Measurements from ENCODE around the gene PIP4K2A.
"Not testable (repeated sequence)": the region's sequence is repeated elsewhere in the genome, so short reads cannot be mapped to it uniquely, and the experiment has no call there.

PIP4K2A gene

GRCh38 chr10:22503315-22504088, 210.9 kb downstream of the PIP4K2A start:
- DNase-seq, result no peak

- DNase-seq, result no peak
Observed at GRCh38 chr10:22501863-22502262, 212.5 kb downstream of the PIP4K2A start.

DNA sequence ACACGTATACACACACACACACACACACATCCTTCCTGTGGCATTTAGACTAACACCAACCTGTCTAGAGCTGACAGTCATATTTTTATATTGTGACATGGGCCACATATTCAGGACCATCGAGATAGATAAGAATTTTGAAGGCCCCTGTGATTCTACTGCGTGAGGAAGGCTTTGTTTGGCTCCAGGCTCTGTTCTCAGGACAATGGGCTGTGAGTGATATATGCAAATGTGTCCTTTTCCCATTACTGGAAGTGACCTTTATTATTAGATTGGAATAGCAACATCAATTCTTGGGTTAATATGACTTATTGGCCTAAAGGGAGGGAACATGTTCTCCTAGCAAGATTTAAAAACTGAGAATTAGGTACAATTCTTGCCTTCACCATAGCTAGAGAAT, 213.0 kb downstream of the PIP4K2A start:
- no peak for DNase-seq

DNA sequence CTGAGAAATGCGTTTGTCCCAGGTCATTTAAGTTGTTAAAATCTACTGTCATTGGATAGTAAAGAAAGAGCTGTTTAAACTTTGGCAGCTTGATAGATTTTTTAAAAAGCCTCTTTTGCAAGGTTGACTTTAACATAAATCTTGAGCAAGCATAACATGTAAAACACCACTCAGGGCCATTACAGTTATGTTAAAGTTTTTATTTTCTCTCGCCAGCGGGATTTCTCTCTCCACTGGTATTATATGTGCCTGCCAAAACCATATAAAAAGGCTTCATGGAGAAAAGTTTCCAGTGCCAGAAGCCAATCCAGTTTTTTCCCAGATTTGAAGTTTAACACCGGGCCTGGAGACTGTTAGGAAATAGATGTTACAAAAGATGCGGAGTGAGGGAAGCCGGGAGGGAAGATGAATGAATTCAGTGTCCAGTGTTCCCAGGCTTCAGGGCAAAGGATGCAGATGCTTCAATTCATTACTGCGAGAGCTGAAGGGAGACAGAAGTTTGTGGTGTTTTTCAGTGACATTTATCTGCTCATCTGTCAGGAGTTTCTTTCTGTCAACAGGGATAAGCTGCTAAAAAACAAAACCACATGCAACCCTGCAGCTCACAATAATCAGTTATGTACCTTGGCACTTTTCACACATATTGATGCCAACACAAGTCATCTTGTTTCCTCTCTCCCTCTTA, 213.6 kb downstream of the PIP4K2A start:
- no peak for DNase-seq

DNA sequence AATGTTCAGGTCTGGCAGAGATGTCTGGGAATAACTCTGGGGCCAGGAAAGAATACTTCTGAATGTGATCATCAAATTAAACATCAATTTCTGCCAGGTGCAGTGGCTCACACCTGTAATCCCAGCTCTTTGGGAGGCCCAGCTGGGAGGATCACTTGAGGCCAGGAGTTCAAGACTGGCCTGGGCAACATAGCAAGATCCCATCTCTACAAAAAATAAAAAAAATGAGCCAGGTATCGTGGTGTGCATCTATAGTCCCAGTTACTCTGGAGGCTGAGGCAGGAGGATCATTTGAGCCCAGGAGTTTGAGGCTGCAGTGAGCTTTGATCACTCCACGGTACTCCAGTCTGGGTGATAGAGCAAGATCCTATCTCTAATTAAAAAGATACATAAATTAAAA, 214.4 kb downstream of the PIP4K2A start:
- not testable (repeated sequence) for DNase-seq

DNA sequence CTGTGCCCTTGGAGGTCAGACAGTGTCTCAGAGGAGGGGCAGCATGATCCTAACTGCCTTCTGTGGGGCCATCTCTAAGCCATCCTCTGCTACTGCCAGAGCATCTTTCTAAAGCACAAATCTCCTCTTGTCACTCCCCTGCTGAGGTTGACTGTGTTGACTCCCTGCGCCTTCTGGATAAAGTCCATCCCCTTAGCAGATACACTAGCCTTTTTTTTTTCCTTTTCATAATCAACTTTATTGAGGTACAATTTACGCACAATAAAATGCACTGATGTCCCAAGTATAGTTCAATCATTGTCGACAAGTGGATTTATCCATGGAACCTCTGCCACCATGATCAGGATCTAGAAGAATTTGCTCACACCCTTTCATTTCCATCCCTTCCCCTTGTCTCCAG, 219.0 kb downstream of the PIP4K2A start:
- DNase-seq, result no peak

DNA sequence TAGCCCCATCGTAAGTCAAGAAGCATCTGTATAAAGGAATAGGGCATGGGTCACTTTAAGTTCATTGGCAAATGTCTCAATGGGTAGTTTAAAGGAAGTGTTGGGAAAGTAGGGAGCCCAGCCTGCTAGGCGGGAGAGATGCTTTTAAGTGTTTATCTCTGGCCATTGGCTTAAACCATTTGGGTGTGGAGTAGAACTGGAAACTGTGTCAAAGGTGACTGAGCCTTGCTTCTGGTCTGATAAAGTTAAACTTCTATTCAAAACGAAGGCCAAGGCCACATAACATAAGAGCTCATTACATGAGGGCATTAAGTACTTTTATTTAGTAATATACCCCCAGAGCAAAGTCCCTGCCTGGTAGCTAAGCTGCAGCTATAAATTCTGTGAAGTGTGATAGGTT, 220.4 kb downstream of the PIP4K2A start:
- no peak for DNase-seq

DNA sequence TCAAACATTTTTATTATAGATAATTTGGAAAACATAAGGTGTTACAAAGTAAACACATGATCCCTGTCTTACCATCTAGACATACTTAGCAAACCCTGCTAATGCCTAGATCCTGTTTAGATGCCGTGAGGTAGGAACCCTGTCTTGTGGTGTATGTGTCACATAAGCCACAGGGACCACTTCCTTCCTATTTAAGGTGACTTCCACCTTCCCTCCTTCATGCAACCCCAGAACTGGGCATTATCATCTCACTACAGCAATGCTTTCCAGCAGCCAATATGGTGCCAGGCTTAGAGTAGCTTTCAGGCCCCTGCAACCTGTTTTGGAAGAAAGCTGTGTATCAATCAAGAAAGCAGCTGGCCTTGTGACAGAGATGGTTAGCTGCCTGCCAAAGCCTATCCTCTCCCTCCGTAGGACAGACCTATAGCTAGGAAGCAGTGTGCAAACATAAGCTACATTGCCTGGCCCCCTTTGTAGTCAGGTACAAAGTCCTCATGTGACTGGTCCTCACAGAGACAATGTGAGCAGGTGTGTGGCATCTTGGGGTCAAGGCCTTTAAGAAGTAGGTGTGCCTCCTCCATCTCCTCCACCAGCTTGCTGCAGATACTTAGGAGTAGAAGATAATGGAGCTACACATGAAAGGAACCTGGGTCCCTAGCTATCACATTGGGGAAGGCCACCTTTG, 222.3 kb downstream of the PIP4K2A start:
- no peak for DNase-seq

DNA sequence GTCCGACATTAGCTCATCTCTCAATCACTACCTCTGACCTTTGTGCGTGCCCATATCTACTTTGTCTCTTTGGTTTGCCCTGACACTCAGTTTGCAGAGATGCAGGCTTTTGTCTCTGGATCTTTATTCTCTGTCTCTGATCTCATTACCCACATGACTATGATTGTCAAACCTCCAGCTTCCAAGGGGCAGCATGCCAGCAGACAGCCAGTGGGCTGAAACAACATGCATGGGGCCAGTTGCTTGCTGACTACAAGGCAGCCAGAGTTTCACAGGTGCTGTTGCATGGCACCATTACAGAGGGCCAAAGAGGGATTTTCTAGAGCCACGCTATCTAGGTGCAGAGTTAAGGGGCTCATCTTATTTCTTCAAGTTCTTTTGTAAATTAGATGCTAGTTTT, 222.9 kb downstream of the PIP4K2A start:
- DNase-seq, result no peak

DNA sequence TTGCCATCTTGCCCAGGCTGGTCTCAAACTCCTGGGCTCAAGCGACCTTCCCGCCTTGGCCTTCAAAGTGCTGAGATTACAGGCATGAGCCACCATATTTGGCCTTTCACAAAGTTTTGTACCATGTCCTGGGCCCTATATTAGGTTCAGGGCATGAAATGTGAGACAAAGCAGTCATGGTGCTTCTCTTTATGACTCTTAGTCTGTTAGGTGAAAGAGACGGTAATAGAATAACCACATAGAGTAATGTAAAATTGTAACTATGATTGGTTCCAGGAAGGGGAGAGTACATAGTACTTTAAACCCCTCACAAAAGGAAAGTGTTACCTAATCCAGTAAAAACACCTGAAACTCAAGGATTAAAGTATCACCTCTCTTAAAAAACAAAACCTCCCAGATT, 224.4 kb downstream of the PIP4K2A start:
- DNase-seq, result no peak

- DNase-seq, result no peak
Observed at GRCh38 chr10:22489467-22489866, 224.9 kb downstream of the PIP4K2A start.

DNA sequence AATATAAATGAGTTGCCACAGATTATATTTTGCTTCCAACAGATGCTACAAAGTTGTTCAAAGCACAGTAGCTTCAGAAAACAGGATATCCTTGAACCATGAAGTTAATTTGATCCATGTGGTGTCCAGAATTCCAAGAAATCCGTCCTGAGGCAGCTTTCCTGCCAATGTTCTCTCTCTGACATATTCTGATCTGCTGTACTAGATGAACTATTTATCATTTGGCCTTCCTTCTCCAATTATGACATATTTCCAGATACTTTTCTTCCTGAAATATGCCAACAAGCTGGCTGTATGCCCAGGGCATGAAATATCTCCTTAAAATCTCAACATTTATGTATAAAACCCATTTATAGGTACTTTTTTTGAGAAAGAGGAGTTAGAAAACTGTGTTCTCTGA, 227.9 kb downstream of the PIP4K2A start:
- no peak for DNase-seq

Measured in NCI-H510A (cell line).